ENCODE data around the gene CPEB1. TPM values are rescaled to one million over a fixed set of nuclear protein-coding genes. Genes with fewer than 3 reads are reported as not detected.
A peak's percentile ranks its signal among the peaks of the same experiment; 100 is the strongest.

CPEB1 gene
- total RNA-seq: 1.9 TPM
- long read RNA-seq, partial matches to known transcripts: 0 of 2 reads
- long read RNA-seq, other reads (novel, unspliced or antisense): 2 of 2 reads

GRCh38 chr15:82647045-82647834 lies at the start of gene CPEB1:
Gene CPEB1 (minus strand): TSS chr15:82647363. CDS start chr15:82628459, 18,904 bp downstream.
- DNase-seq (ENCODE audit: missing footprints) (no peak), ATAC-seq (peak; percentile 91)
- intact Hi-C loops (cut with DNase I): no loop called here

GRCh38 chr15:82692171-82692570 lies 45.0 kb upstream of the CPEB1 start:
- DNase-seq (ENCODE audit: missing footprints) (no peak), ATAC-seq (no peak)
- intact Hi-C loops (cut with DNase I): no loop called here

GRCh38 chr15:82689147-82689546 lies 42.0 kb upstream of the CPEB1 start:
- intact Hi-C loops (cut with DNase I): no loop called here

GRCh38 chr15:82688691-82689090 lies 41.5 kb upstream of the CPEB1 start:
- intact Hi-C loops (cut with DNase I): no loop called here
- DNase-seq (ENCODE audit: missing footprints): no peak
- no peak for ATAC-seq

More at GRCh38 chr15:82689147-82689546, 42.0 kb upstream of the CPEB1 start:
- ATAC-seq (no peak), DNase-seq (ENCODE audit: missing footprints) (no peak)

DNA sequence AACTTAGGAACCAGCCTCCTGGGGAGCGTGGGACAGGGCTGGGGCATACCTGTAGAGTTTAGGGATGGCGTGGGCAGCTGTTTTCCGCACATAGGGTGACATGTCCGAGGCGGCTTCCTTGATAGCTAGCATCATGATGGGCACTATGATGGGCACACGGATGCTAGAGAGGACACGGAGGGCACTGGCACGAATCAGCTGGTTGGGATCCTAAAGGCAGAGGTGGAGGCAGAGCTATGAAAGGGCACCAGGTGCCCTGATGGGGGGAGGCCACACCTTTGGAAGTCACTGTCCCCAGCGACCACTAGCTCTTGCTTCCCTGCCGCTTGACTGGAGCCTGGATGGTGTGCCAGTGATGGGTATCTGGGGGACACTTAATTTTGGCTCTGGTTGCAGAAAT lies 34.2 kb upstream of the CPEB1 start:
- intact Hi-C loops (cut with DNase I): no loop called here
- DNase-seq (ENCODE audit: missing footprints): no peak
- ATAC-seq: no peak

DNA sequence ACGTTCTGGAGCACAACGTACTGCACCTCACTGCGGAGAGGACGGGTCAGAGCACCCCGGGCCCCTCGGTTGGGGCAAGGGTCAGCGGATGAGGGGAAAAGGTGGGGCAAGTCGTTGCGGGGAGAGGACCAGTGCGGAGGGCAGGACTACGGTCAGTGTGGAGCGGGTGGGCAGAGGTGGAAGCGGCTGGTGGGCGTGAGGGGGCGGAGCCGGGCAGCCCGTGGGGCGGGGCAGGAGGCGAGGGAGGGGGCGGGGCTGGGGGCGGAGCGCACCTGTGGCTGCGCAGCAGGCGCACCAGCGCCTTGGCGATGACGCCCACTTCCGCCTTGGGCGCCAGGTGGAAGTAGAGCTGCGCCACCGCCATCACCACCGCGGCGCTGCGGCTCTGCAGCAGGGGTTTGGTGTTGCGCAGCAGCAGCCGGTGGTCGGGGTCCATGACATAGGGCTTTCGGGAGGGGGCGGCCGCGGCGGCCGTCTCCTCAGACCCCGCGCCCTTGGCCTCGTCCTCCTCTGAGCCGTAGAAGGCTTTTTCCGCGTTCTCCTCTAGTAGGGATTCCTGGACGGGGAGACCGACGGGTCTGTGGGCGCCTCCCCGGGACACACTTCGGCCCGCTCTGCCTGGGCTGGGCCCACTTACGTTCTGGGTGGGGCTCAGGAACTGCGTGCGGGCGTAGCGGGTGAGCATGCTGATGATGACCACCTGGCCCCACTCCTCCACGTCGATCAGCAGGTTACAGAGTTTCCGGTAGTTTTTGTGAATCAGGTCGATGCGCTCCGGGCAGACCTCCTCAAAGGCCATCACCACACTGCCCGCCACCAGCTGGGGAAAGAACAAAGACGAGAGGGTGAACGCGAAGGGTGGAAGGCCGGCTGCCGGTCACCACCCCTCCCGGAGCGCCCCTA lies 33.3 kb upstream of the CPEB1 start:
- no peak for DNase-seq (ENCODE audit: missing footprints)
- ATAC-seq: no peak
- intact Hi-C loops (cut with DNase I): no loop called here

DNA sequence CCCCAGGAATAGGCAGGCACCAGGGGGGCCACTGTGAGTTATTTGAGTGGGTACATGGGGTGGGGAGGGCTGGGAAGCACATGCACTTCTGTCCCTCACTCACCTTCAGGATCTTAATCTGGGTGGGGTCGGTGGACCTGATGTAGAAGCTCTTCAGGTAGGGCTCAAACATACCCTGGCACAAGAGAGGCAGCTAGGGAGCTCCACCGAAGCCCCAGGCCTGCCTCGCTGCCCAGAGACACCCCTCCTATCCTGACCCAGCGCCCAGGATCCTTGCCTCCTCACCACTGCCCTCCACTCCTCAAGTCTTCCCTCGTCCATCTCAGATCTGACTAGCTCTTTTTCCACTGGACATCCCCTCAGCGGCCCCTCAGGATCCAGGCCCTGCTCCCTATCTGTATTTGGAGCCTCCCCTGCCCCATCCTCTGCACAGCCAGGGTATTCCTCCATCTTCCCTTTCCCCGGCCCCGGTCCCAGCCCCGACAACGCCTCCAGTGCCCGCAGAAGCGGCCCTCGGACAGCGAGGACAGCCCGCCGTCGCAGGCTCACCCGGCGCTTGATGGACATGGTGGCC lies 32.5 kb upstream of the CPEB1 start:
- intact Hi-C loops (cut with DNase I): no loop called here
- no peak for ATAC-seq
- no peak for DNase-seq (ENCODE audit: missing footprints)

GRCh38 chr15:82677720-82678323 lies 30.7 kb upstream of the CPEB1 start:
- no peak for DNase-seq (ENCODE audit: missing footprints)
- intact Hi-C loops (cut with DNase I): no loop called here
- ATAC-seq: no peak

GRCh38 chr15:82674873-82675272 lies 27.7 kb upstream of the CPEB1 start:
- DNase-seq (ENCODE audit: missing footprints) (no peak), ATAC-seq (no peak)
- intact Hi-C loops (cut with DNase I): no loop called here

GRCh38 chr15:82670699-82671098 lies 23.5 kb upstream of the CPEB1 start:
- no peak for ATAC-seq
- DNase-seq (ENCODE audit: missing footprints): no peak
- intact Hi-C loops (cut with DNase I): no loop called here

DNA sequence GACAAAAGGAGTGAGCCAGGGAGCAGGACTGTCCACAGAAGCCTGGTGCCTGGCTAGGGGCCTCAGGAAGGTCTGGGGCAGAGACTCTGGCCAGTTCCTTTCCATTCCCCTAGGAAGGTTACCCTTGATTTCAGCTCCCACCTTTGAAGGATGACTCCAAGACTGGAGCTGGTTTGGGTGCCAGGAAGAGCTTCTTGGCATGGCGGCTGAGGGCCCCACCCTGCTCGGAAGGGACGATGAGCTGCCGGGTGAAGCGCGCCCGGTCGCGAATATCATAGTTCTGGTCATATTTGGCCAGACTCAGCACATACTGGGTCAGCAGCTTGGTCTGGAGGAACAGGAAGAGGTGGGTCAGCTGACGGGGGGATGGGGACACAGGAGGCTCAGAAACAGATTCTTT lies 19.4 kb upstream of the CPEB1 start:
- DNase-seq (ENCODE audit: missing footprints): no peak
- ATAC-seq: no peak
- intact Hi-C loops (cut with DNase I): no loop called here

DNA sequence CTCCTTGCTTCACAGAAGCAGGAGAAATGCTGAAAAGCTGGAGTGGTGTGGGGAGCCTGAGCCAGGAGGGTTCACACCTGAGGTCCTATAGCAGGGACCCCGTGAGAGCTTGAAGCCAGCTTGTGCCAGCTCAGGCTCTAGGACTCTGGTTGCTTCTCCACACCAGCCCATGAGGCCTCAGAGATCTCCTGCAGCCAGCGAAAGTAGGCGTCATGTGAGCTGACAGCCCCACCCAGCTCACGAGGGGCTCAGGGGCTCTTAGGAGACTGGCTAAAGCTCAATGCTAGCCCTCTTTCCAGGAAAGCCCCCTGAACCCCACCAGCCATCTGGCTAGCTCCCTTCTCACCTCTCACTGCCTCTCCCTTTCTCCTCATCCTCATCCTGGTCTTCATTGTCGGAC lies 16.9 kb upstream of the CPEB1 start:
- DNase-seq (ENCODE audit: missing footprints): no peak

GRCh38 chr15:82663186-82663600 lies 16.0 kb upstream of the CPEB1 start:
- DNase-seq (ENCODE audit: missing footprints) (no peak), ATAC-seq (no peak)

More for the DNA sequence above, 16.9 kb upstream of the CPEB1 start:
- ATAC-seq: no peak
- intact Hi-C loops (cut with DNase I): no loop called here

GRCh38 chr15:82662641-82663040 lies 15.5 kb upstream of the CPEB1 start:
- ATAC-seq (no peak), DNase-seq (ENCODE audit: missing footprints) (no peak)
- intact Hi-C loops (cut with DNase I): no loop called here

More at GRCh38 chr15:82663186-82663600, 16.0 kb upstream of the CPEB1 start:
- intact Hi-C loops (cut with DNase I): no loop called here

- DNase-seq (ENCODE audit: missing footprints): no peak
- ATAC-seq: no peak
- intact Hi-C loops (cut with DNase I): no loop called here
Measured at GRCh38 chr15:82660378-82660777, 13.2 kb upstream of the CPEB1 start.

DNA sequence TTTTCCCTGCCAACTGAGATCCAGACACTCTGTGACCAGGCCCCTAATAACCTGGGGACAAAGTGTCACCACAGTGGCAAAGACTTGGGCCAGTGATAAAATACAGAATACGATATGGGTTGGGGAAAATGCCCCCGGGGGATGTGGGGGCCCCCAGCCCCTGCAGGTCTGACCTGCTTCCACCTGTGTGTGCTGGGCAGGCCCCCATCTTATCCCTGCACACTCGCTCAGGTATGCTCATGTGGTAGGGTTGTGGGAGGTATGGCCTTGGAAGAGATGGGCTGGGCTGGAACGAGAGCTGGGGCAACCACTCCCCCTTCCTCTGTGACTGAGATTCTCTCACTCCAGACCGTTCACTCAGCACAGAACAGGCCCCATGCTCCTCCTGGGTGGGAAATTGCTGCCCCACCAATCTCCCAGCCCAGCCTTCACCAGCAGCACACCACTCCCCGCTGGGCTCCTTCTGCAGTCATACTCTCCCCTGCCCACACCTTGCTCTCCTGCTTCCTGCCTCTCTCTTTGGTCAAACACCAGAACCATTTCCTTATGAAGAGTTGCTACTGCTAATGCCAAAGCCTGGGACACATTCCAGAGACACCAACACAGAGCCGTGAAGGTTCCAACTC lies 9.6 kb upstream of the CPEB1 start:
- DNase-seq (ENCODE audit: missing footprints) (no peak), ATAC-seq (no peak)
- intact Hi-C loops (cut with DNase I): no loop called here

DNA sequence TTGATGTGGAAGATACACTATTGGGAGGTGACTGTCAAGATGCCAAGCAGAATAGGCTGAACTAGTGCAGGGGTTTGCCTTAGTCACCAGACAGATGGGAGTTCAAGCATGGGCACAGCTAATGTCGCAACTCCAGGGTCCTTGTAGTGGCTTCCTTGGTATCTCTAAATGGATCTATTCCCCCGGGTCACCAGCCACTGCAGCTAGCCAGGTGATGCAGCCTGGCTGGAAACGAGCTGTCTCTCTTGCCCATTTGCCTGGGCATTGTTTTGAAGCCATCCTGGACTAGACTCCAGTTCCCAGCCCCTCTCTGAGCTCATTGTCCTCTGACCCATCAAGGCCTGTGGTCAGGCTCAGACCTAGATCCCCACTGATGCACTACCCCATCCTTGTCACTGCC lies 8.4 kb upstream of the CPEB1 start:
- DNase-seq (ENCODE audit: missing footprints): no peak
- ATAC-seq: no peak
- intact Hi-C loops (cut with DNase I): no loop called here

- ATAC-seq (no peak), DNase-seq (ENCODE audit: missing footprints) (no peak)
- intact Hi-C loops (cut with DNase I): no loop called here
Measured at GRCh38 chr15:82653483-82654168, 6.5 kb upstream of the CPEB1 start.

Data from Right ventricle myocardium inferior (tissue), 1 donor.